Midbrain (tissue), 1 donor: Measurements from ENCODE around the gene NTN1.

ENCODE experiments used
- DNase-seq: peaks from one replicate; lab custom pipeline; 2025; lab: John Stamatoyannopoulos, UW

Gene NTN1

DNA sequence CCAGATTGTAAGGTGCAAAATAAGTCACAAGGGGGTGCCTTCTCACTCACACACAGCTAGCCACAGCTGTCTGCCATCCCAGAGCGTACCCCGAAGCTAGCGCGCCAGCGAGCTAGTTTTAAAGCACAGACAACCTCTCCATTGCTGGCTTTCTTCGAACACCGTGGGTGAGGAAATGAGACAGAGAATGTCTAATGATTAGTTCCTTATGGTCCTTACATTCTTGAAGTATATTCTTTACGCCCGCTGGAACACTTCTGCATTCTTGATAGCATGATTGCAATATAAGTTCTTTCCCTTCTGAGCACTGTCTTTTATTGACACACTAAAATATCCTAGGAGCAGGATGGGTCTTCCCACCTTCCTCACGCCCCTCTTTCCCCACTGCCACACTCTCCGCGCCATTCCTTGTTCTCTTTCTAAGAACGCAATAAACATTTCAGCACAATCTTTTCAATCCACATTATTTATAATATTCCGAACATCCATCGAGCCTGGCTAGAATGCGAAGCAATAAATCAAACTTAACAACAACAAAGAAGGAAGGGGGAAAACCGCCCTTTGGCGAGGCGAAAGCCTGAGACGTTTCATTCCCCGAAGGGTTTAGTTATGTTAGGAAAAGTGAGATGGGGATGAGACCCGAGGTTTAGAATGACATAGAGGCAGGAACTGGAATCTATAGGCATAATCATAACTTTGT lies 251.3 kb downstream of the NTN1 start:
- DNase-seq: no peak

DNA sequence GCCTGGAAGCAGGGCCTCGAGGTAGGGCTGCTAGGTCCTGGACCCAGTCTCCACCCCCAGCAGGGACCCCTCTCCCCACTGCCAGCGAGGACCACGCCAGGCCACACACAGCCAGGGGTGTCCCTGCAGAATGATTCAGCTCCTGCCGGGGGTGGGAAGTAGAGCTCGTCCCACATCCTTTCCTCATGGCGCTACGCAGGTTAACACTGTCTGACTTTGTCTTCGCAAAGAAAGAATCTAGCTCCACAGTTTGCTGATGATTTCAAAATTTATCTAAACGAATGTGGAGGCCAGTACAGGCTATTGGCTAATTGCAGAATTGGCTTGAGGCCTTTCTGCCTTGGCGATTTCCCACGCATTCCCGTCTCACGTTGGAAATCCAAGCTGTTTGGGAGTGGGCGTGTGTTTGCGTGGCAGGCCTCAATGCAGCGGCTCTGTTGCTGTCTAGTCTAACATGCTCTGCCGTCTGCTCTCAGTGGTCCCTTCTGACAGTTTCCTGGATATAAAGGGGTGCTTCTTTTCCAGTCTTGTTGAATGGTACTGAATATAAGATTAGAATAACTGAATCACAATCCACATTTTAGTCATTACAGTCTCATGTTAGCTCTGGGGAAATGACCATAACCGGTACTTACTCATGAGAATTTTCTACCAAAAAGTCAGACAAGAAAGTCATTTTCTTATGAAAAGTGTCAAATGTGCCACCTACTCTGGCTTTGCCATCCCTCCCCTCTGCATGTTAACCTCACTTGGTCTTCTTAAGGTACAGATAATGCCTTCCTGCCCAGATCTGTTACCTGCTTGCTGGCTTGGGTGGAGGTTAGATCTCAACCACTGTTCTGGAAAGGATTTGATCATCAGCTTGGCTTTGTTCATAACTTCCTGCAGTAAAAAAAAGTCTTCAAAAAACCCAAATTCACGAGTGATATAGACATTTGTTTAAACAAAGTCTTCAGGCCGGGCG lies 252.4 kb downstream of the NTN1 start:
- DNase-seq: no peak

- no peak for DNase-seq
These were observed 253.7 kb downstream of the NTN1 start for GRCh38 chr17:9274973-9275372.

- DNase-seq: no peak
These were observed 258.6 kb downstream of the NTN1 start for GRCh38 chr17:9279893-9280292.

DNA sequence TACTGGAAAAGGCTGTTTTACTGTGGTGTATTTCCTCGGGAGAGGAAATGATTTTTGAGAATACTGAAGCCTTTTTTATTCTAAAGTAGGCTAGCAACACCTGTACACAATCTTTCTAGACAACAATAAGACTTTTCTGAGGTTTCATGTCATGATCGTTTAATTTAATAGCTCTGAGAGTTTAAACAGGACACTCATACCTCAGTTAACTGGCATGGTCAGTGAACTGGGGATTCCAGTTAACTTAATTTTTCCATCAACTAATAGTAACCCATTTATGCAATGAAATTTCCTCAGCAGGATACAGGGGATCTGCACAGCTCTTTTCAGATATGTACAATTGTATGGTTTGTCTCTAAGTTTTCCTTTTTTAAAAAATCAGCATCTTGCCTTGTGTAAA lies 262.6 kb downstream of the NTN1 start:
- DNase-seq: no peak

DNA sequence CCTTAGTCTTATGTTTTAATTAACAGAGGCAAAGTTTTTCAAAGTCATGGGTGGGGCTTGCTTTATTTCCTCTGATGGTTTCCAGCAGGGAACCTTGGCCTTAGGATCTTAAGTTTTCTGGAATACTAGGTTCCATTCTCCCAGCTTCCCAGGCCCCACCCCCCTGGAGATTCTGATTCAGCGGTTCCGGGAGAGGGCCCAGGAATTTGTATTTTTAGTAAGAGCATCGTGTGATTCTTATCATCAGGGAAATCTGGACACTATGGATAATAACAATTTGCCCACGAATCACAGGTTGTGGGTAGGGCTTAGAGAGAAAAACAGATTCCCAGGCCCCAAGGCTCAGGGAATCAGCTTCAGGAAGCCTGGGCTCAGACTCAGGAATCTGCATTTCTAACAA lies 263.6 kb downstream of the NTN1 start:
- DNase-seq: no peak

DNA sequence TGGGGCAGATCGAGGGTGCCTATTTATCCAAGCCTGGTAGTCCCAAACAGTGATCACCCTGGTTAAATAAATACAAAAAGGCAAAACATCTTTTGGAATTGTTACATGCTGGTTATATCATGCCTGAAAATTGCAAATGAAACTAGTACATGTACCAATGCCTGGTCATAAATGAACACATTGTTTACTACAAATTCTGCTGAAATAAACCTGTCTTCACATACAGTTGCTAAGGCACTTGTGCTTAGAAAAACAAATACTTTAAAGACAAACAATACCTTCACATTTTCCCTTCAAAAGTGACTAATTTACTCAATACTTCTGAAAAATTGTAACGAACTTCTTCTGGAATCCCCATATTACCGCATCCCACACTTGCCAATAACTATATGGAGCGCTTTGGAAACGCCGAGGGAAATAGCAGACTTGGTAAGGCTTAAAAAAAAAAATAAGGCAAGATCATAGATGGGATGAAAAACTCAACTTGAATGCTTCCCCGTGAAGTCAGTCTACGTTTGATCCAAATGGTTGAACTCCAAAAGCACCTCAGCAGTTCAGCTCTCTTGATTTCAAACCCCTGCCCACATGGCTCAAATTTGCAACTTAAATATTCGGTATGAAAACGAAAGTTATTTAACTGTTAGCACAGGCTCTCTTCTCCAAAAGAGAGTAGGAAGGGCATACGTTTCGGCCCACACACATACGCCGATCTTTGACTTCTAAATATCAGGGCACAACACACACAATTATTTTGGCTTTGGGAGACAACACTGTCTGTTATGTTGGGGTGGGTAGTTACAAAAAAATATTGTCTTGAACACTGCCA lies 264.5 kb downstream of the NTN1 start:
- DNase-seq: no peak

DNA sequence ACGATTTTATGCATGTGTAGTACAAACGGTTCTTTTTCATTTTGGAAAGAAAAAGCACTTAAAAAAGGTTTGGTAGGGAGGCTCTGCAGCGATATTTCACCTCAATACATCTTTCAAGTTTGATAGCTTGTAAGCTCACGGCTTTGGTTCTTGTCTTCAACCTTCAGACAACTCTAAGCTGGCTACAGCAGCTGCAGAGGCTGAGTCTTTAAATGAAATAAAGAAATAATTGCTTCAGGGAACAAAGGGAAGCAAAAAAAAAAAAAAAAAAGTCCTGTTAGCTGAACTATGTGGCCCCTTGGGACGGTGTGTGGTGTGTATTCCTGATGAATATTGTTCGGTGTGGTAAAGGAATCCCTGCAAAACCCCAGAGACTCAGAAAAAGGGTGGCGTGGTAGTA lies 265.1 kb downstream of the NTN1 start:
- DNase-seq: no peak

DNA sequence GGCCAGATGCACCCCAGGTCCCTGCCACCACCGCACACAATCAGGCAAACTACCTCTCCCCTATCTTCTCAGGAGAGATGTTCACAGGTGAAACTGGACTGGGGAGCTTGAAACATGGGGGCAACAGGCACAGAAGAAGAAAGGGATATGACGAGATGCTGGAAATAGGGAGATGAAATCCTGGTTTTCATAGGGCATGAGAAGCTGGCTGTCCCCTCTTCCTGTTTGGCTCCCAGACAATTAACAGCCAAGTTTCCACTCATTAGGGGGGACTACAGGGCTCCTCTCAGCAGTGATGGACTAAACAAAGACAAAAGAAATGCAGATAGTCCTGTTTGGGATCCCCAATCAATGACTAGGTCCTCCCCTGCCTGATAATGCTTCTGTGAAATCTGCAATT lies 266.0 kb downstream of the NTN1 start:
- DNase-seq: no peak

DNA sequence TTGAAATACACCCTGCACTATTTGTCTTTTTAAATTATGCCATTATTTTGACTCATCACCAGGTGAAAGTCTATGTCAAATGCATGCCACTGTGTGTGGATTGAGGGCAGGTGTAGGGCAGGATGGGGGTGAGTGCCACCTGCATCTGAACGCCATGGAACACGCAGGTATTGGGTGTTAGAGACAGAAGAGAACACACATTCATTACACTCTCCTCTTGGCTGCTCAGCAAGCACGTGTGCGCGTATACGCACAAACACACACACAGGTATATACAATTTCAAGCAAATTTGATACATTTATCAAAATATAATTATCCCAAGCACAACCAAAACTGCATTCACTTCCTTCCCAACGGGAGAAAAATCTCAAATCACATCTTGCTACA lies 268.9 kb downstream of the NTN1 start:
- DNase-seq: no peak

DNA sequence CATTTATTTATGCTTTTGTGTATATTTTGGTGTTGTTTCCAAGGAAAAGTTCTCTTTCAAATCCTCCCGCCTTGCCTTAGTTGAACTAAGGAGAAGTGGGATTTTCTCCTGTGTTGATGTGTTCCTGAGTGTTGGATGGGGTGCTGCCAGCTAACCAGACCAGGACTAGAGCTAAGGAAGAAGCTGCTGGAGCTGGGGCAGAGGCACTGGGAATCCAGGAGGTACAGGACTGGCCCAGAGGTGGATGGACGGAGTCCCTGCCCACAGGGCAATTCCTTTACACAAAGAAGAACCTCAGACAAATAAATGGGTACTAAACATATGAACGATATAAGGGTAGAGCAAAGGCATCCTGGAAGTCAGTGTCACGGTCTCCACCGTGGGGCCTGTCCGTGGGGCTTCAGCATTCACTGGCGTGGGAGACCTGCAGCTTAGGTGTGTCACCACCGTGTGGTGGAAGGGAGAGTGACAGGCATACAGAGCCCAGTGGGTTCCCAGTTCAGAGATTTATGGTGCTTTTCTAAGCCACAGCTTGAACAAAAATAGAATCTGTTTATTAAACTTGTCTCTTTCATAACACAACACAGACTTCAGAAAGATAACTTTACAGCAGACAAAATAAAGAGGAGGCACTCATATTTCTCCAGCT lies 270.7 kb downstream of the NTN1 start:
- no peak for DNase-seq

DNA sequence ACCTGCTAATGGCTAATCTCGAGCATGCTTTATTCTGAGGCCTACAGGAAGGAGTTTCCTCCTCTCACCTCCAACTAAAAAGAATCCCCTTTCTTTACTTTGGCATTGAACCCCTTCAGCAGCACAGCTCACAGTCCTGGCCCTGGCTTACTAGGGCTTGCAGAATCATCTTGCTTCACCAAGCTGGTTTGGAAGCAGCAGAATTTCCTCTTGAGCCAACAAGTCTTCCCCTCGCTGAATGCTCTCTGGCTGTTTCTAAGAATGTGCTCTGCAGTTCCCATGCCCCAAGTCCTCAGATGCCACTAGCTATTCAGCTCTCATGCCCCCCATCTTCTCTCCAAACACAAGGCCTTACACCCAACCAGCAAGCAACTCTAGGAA lies 271.2 kb downstream of the NTN1 start:
- DNase-seq: no peak
